ENCODE results near the gene CCDC167. TPM values are rescaled to one million over a fixed set of nuclear protein-coding genes. Genes with fewer than 3 reads are reported as not detected.
A peak's percentile ranks its signal among the peaks of the same experiment; 100 is the strongest.

The CCDC167 gene
- 10 to 100 TPM; 17.5 to 34.7 (median 24.1) TPM for total RNA-seq
- 100 to 1,000 TPM in 1 of 2 donors, 10 to 100 TPM in 1; 25.3 to 103 TPM for polyA plus RNA-seq
- long read RNA-seq, donor 1, transcript CCDC167-201 (4 exons, 619 nt): major isoform, 15 of 15 reads
- long read RNA-seq, donor 1, partial matches to known transcripts: 0 of 15 reads
- long read RNA-seq, donor 1, other reads (novel, unspliced or antisense): 0 of 15 reads
- long read RNA-seq, donor 2, transcript CCDC167-201 (4 exons, 619 nt): major isoform, 22 of 22 reads
- long read RNA-seq, donor 2, partial matches to known transcripts: 0 of 22 reads
- long read RNA-seq, donor 2, other reads (novel, unspliced or antisense): 0 of 22 reads
- long read RNA-seq, donor 3, partial matches to known transcripts: 0 of 3 reads
- long read RNA-seq, donor 3, other reads (novel, unspliced or antisense): 0 of 3 reads

DNA sequence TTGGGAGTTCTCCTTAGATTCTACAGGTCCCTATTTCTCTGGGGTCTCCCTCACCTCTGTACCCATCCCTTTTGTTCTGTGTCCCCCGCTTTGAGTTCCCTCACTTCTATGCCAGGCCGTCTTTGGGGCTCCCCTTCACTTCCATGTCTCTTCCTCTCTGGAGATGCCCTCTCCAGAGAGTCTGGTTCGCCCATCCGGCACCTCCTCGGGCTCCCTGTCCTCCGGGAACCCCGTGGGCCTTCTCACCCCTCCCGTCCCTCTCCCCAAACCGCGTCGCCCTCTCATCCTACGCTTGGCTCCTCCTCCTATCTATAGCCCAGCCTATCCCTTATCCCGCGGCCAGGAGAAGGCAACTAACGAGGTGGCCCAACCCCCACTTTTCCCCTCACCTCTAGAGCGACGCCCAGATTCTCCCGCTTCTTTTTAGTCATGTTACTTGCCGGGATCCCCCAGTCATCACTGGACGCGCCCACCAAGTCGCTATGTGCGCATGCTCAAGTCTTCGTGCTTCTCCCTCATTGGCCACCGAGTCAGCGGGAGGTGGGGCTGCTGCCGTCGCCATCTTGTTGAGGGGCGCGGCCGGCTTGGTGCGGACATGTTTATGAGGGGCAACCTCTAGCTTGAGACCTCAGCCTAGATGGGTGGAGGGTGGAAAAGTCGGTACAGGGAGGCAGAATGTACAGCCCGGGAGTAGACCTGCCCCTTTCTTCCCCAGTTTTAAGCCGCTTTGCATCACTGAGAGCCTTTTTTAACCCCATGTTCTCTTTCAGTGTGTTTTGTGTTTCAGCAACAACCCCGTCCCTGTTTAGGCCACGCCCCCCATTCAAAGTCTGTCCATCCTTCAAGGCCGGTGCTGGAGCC, at the start of gene CCDC167:
TSS of gene CCDC167 (minus strand) at position 461 of the 861 bp plus-strand sequence. CDS start at position 431, 30 bp downstream.
- peak within 1 kb of the TSS; percentile 51 to 84 (median 66) for H3K4me3 ChIP-seq
- TF ChIP-seq, protein P1, sequence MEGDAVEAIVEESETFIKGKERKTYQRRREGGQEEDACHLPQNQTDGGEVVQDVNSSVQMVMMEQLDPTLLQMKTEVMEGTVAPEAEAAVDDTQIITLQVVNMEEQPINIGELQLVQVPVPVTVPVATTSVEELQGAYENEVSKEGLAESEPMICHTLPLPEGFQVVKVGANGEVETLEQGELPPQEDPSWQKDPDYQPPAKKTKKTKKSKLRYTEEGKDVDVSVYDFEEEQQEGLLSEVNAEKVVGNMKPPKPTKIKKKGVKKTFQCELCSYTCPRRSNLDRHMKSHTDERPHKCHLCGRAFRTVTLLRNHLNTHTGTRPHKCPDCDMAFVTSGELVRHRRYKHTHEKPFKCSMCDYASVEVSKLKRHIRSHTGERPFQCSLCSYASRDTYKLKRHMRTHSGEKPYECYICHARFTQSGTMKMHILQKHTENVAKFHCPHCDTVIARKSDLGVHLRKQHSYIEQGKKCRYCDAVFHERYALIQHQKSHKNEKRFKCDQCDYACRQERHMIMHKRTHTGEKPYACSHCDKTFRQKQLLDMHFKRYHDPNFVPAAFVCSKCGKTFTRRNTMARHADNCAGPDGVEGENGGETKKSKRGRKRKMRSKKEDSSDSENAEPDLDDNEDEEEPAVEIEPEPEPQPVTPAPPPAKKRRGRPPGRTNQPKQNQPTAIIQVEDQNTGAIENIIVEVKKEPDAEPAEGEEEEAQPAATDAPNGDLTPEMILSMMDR (IDR thresholded peaks at IDR 0.05): no peak
- intact Hi-C loops (cut with DNase I): no loop called here

DNA sequence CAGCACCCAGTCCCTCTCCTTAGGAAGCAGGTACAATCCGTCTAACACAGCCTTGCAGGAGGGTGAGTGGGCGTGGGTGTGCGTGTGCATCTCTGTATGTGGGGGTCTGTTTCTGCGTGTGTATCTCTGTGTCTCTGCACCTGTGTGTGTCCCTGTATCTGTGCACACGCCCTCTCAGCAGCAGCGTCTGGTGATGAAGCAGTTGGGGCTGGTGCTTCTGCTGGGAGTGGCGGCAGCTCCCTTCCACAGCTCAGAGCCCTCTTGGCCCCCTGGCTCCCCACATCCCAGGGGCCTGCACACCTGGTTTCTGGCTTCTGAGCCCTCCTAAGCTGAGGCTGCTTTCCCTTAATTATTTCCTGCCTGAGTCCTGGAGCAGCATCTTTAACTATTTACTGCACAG, 49.5 kb upstream of the CCDC167 start:
- TF ChIP-seq, protein P1 (IDR thresholded peaks at IDR 0.05): no peak
- intact Hi-C loops (cut with DNase I): no loop called here
- ATAC-seq (no peak), DNase-seq (no peak)
- Histone ChIP-seq H3K9me3 (no peaks in the 10 kb centered on the region), H3K4me1 (peaks cover 0 to 21% (median 7%) of the 10 kb centered on the region in 9 donors), H3K27ac (no peak overlapping the region), H3K27me3 (peaks cover 0 to 27% (median 0%) of the 10 kb centered on the region in 7 donors), H3K36me3 (no peaks in the 10 kb centered on the region), H3K4me3 (no peak overlapping the region)
- 77 to 84% methylated on average over 7 of the region's 7 CpGs for WGBS, 2 donors

More for the DNA sequence above, at the start of gene CCDC167:
- 1% methylated on average over 38 of the region's 38 CpGs for WGBS, 2 donors
- ATAC-seq: peak; percentile 98 to 100 (median 99)
- no peaks in the 10 kb centered on the region for H3K9me3 ChIP-seq
- DNase-seq: peak; percentile 94 to 95
- H3K4me1 ChIP-seq: peaks cover 0 to 24% (median 8%) of the 10 kb centered on the region in 9 donors
- H3K36me3 ChIP-seq: no peaks in the 10 kb centered on the region
- no peaks in the 10 kb centered on the region for H3K27me3 ChIP-seq
- peak within 1 kb of the TSS in 5 of 10 donors; percentile 44 to 87 (median 51) for H3K27ac ChIP-seq

DNA sequence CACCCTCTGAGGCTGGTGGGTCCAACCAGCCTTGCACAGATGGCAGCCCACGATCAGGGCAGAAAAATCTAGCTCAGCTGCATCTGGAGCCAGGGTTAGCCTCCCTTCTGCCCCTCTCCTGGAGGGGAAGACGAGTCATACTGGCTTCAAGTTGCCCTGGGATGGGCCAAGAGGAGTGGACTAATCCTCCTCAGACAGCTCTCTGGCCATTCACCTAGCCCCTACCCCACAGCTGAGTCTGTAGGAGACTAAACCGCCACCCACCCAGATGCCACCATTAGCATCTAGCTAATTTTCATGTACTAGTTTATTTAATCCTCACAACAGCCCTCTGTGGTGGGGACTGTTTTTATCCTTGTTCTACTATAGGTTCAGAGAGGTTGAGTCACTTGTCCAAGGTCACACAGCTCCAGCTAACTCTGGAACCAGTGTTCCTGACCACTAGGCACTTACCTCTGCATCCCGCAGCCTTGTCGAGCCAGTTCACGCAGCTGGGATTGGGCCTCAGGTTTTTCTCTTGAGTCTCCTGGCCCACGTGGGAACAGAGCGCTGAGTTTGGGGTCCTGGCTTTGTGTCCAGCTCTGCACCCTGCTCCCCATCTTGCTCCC, 48.5 kb upstream of the CCDC167 start:
- H3K4me3 ChIP-seq: no peak overlapping the region
- peaks cover 0 to 24% (median 0%) of the 10 kb centered on the region in 7 donors for H3K27me3 ChIP-seq
- intact Hi-C loops (cut with DNase I): no loop called here
- TF ChIP-seq, protein P1 (IDR thresholded peaks at IDR 0.05): no peak
- H3K9me3 ChIP-seq: no peaks in the 10 kb centered on the region
- H3K27ac ChIP-seq: peak overlapping the region in 1 of 10 donors; percentile 46
- no peaks in the 10 kb centered on the region for H3K36me3 ChIP-seq
- peaks cover 0 to 21% (median 7%) of the 10 kb centered on the region in 9 donors for H3K4me1 ChIP-seq
- DNase-seq: no peak
- 78 to 82% methylated on average over 8 of the region's 8 CpGs for WGBS, 2 donors
- no peak for ATAC-seq
